G401 (cell line): ENCODE results near the gene FBXO47. TPM values are rescaled to one million over a fixed set of nuclear protein-coding genes. Genes with fewer than 3 reads are reported as not detected.
A peak's percentile ranks its signal among the peaks of the same experiment; 100 is the strongest.

ENCODE experiments used
- DNase-seq: peaks from one replicate; pipeline ENCODE4 v3.0.0-alpha.2; 2015; ENCODE audit warnings: low spot score
- in situ Hi-C: cut with HindIII; loops from 2 replicates; pipeline ENCODE4 v1.10.0; 2016; ENCODE audit warnings: low sequenced_read_pairs, mixed read lengths
- total RNA-seq: library from RNA; depleted of rRNA; stranded (reverse); fragments of >200 nt; shearing (Covaris generic); gene quantifications from 2 replicates; pipeline ENCODE4 v1.2.3, GENCODE V29; 2014; rRNA removed

The FBXO47 gene
- total RNA-seq = not detected in 2 replicates

GRCh38 chr17:38967290-38967738, at the start of gene FBXO47:
TSS of gene FBXO47 (minus strand) at chr17:38967403. CDS start at chr17:38963025, 4,378 bp downstream.
- DNase-seq = peak; percentile 95
- in situ Hi-C loops = no loop called here

- in situ Hi-C loops = no loop called here
- DNase-seq = no peak
Measured at GRCh38 chr17:39016193-39017153, 49.3 kb upstream of the FBXO47 start.

GRCh38 chr17:39015546-39015935, 48.3 kb upstream of the FBXO47 start:
- in situ Hi-C loops = no loop called here
- DNase-seq = no peak

GRCh38 chr17:39014795-39015545, 47.8 kb upstream of the FBXO47 start:
- in situ Hi-C loops = no loop called here
- DNase-seq = no peak

- in situ Hi-C loops = no loop called here
- no peak for DNase-seq
Measured at GRCh38 chr17:39014044-39014794, 47.0 kb upstream of the FBXO47 start.

- DNase-seq = no peak
- in situ Hi-C loops = no loop called here
Measured at GRCh38 chr17:39012725-39013124, 45.5 kb upstream of the FBXO47 start.

GRCh38 chr17:39011907-39012468, 44.8 kb upstream of the FBXO47 start:
- DNase-seq = no peak
- in situ Hi-C loops = no loop called here

GRCh38 chr17:39009581-39010001, 42.4 kb upstream of the FBXO47 start:
- DNase-seq = peak; percentile 80
- in situ Hi-C loops = no loop called here

- no peak for DNase-seq
- in situ Hi-C loops = no loop called here
Measured at GRCh38 chr17:39008633-39009032, 41.4 kb upstream of the FBXO47 start.

GRCh38 chr17:39002991-39003715, 36.0 kb upstream of the FBXO47 start:
- no peak for DNase-seq
- in situ Hi-C loops = no loop called here

- no peak for DNase-seq
- in situ Hi-C loops = no loop called here
Measured at GRCh38 chr17:39001703-39002637, 34.8 kb upstream of the FBXO47 start.

- in situ Hi-C loops = no loop called here
- DNase-seq = no peak
Measured at GRCh38 chr17:39000021-39000601, 32.9 kb upstream of the FBXO47 start.

- in situ Hi-C loops = no loop called here
Measured at GRCh38 chr17:38996660-38997337, 29.6 kb upstream of the FBXO47 start.

GRCh38 chr17:38994026-38994425, 26.8 kb upstream of the FBXO47 start:
- in situ Hi-C loops = no loop called here
- no peak for DNase-seq

More at GRCh38 chr17:38996660-38997337, 29.6 kb upstream of the FBXO47 start:
- DNase-seq = no peak

GRCh38 chr17:38984666-38985065, 17.5 kb upstream of the FBXO47 start:
- in situ Hi-C loops = no loop called here
- no peak for DNase-seq
